Activated T-cell treated with anti-CD3 and anti-CD28 coated beads for 48 hours (primary cell): ENCODE data around the gene KIF25.

Source experiments
- DNase-seq: peaks from one replicate; pipeline ENCODE4 v3.0.0-alpha.2; 2020; ENCODE audit warnings: low read depth

KIF25 gene

GRCh38 chr6:168017629-168018028, 20.2 kb downstream of the KIF25 start:
- DNase-seq = no peak

- no peak for DNase-seq
Measured at GRCh38 chr6:168018664-168019063, 21.2 kb downstream of the KIF25 start.

DNA sequence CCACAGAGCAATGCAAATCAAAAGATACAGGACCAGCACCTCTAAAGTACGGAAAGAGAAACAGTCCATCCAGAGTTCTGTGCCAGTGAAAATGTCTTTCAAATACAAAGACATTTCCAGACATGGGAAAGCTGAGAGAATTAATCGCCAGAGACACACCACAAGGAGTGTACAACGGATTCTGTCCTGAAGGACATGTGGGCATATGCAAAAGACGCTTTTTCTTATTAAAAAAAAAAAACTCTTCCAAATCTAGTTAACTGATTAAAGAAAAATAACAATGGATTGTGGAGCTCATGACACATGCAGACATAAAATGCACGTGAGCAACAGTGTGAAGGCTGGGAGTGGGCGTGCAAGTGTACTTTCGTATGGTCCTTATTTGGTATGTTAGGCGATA, 22.8 kb downstream of the KIF25 start:
- no peak for DNase-seq

GRCh38 chr6:168021581-168021980, 24.1 kb downstream of the KIF25 start:
- DNase-seq = no peak

DNA sequence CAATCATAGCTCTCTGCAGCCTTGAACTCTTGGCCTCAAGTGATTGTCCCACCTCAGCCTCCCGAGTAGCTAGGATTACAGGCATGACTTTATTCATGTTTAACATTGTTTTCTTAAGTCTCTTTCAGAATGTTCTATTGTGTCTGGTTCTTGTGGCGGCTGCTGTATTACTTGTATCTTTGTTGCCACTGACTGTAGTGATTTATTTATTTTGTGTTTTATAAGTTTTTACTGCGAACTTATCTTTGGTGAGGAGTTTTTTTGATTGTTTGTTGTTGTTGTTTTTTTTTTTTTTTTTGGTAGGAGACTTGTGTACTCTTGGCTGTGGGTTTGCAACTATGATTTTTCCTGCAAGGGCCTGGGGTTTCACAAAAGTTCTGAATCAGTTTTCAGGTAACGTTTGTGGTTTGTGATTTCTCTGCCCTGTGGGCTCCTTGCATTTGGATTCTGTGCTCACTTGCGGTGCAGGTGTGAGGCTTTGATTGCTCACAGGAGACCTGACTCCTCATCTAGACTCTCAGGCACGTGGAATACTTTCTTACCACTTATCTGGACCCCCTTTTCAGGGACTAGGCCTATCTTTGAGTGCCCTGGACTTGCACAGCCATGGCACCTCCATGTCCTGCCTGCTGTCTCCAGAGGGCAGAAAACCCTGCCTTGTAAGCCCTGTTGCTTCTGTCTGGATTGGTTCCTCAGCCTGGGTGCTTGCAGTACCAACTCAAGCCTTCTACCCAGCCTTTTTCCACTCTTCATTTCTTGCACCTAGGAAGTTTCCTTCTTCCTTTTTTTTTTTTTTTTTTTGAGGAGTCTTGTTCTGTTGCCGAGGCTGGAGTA, 25.2 kb downstream of the KIF25 start:
- DNase-seq = no peak

DNA sequence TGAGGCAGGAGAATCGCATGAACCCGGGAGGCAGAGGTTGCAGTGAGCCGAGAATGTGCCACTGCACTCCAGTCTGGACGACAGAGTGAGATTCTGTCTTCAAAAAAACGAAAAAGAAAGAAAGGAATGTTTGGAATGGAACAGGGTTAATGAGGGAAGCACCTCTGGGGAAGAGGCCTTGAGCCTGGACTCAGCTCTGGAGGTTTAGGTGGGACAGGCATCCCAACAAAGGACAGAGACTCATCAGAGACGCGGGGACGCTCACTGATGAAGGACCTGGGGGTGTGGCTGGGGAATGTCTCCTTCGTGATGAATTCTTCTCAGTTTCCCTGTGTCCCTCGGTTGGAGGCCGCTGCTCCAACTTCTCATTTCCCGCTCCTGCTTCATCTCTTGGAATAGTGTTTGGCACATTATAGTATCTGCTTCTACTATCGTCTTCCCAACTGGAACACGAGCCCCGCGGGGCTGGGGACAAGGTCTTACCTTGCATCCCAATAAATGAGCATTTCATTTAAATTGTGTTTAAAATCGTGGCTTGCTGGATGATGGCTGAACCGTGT, 27.6 kb downstream of the KIF25 start:
- no peak for DNase-seq

- no peak for DNase-seq
Measured at GRCh38 chr6:168025831-168026710, 28.6 kb downstream of the KIF25 start.

- no peak for DNase-seq
Measured at GRCh38 chr6:168026925-168027324, 29.5 kb downstream of the KIF25 start.

DNA sequence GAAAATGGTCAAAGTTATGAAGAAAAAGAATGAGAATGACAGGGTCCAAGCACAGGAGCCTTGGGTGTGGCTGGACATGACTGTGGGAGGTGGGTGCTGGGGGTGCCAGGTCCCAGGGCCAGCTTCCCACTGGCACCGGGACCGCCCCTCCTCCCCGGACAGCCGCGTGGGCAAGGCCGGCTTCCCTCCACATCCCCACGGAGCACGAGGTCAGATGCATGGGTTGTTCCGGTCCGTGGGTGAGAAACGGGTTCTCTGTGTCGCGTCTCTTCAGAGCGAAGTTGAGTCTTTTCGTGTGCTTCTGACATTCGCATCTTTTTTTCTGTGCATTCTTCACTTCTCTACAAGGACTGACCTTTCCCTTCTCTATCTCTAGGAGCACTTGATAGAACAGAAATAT, 30.1 kb downstream of the KIF25 start:
- no peak for DNase-seq

GRCh38 chr6:168028181-168028580, 30.7 kb downstream of the KIF25 start:
- no peak for DNase-seq

DNA sequence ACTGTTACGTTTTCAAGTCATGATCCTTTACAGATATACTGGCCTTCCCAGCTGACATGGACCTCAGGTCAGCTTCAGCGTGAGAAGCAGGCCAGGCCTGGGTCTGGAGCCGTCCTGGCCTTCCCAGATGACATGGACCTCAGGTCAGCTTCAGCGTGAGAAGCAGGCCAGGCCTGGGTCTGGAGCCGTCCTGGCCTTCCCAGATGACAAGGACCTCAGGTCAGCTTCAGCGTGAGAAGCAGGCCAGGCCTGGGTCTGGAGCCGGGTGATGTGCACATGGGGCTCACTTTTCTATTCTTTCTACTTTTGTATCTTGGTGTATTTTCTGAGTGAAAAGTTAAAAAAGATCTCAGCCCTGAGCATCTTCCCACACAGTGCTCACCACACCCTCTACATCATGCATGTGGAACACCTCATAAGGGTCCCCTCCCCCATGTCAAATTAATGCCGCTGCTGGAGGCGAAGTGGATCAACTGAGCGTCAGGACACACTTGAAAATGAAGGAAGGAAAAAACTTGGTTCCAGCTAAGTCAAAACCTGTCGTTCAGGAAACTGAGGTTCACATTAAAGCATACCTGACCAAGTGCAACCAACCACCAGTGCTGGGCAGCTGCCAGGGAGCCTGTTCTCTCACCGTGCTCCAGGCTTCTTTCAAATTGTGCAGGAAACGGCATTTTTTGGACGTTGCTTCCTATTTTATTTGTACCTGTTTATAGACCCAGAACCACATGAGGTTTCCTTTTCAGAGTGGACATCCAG, 32.2 kb downstream of the KIF25 start:
- DNase-seq = no peak

DNA sequence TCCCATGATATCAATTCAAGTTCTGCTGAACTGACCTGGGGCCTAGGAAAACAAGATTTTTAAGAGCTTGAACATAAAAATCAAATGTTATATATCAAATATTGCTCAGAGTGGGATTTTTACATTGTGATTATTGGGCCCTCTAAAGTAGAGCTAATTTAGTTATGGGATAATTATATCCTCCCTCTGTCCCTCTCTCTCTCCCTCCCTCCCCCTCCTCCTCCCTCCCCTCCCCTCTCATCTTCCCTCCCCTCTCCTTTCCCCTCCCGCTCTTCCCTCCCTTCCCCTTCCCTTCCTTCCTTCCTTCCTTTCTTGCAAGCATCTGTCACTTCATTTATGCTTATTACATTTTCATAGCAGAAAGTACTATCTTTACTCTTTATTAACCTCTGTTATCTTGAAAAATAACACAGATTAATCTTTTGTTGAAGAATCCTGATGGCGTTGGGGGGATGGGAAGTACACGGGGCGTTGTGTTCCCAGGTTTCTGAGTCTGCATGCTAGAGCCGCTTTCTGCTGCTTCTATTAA, 32.8 kb downstream of the KIF25 start:
- no peak for DNase-seq

- no peak for DNase-seq
Measured at GRCh38 chr6:168030908-168031307, 33.4 kb downstream of the KIF25 start.

DNA sequence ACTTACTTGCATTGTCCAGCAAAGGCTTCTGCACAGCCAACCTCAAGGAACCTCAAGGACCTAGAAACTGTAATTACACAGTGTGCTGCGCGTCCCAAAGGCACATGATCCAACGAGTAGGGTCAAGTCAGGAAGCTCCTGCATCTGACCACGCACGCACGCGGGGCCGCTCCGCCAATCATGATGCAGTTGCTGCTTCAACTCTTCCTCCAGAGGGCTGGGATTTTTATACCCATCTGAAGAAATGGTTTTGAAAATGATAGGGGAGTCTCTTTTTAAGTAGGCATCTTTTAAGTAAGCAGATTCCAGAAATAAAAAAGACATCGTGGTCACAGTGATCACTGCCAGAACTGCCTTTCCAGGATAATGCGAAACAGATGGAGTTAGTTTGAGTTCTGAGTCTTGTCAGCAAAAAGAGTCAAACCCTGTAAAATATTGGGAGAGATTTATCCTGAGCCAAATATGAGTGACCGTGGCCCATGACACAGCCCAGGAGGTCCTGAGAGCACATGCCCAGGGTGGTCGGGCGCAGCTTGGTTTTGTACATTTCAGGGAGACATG, 34.0 kb downstream of the KIF25 start:
- DNase-seq = no peak

GRCh38 chr6:168032005-168032760, 34.7 kb downstream of the KIF25 start:
- no peak for DNase-seq

- no peak for DNase-seq
Measured at GRCh38 chr6:168033791-168034190, 36.3 kb downstream of the KIF25 start.

- no peak for DNase-seq
Measured at GRCh38 chr6:168034537-168034936, 37.1 kb downstream of the KIF25 start.

DNA sequence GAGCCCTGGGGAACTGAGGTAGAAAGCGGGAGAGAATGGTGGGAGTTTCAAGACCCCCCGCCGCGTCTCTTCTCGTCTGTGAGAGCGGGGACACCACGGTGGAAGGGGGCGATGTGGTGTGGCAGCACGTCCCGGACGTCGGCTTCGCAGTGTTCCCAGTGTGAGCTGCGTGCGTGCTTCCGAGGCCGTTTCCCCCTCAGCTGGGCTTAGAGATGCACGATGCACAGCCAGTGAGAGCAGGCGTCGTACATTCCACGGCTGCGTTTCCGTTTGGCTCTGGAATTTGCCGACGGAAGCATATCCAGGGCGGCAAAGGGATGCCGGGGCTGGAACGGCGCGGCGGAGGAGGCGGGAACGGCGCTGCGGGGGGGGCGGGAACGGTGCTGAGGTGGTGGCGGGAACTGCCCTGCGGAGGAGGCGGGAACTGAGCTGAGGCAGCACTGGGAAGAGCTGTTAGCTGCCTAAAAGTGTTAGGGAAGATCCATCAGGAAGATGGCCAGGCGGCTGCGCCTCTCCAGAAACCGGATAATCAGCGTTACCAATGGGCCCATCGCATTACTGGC, 37.7 kb downstream of the KIF25 start:
- no peak for DNase-seq

- no peak for DNase-seq
Measured at GRCh38 chr6:168035661-168036545, 38.4 kb downstream of the KIF25 start.
